ENCODE data around the gene BLVRB. TPM values are rescaled to one million over a fixed set of nuclear protein-coding genes. Genes with fewer than 3 reads are reported as not detected.

The BLVRB gene
- total RNA-seq, 4 donors from 2014 or later = 159 to 223 (median 194) TPM

DNA sequence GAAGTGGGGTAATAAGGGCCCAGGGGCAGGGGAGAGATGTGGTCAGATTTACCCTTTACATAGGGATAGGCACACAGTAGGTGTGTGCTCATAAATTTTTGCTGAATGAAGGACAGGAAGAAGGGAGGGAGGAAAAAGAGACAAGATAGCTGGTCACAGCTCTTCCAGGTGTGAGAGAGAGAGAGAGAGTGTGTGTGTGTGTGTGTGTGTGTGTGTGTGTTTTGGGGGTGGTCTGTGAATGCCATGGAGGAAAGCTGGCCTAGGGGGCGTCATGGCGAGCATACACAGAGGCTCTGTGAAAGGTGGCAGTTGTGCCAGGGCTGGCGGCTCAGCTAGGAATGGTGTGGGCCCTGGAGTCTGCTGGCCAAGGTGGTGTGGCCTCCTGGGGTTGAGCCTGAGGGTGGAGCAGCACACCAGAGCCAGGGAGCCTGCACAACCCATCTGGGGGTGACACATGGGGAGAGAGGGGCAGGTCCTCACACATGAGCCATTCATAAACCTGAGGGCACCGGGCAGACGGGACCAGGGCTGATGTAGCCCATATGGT lies 46.4 kb downstream of the BLVRB start:
- no peaks in the 10 kb centered on the region for H3K27me3 ChIP-seq
- intact Hi-C loops (cut with DNase I) = no loop called here
- no peak overlapping the region for H3K4me3 ChIP-seq
- TF ChIP-seq EP300 (IDR thresholded peaks at IDR 0.05) (no peak), POLR2A (IDR thresholded peaks at IDR 0.05; ENCODE audit: low read depth) (no peak), POLR2AphosphoS5 (IDR thresholded peaks at IDR 0.05) (no peak)
- TF ChIP-seq, protein P1, sequence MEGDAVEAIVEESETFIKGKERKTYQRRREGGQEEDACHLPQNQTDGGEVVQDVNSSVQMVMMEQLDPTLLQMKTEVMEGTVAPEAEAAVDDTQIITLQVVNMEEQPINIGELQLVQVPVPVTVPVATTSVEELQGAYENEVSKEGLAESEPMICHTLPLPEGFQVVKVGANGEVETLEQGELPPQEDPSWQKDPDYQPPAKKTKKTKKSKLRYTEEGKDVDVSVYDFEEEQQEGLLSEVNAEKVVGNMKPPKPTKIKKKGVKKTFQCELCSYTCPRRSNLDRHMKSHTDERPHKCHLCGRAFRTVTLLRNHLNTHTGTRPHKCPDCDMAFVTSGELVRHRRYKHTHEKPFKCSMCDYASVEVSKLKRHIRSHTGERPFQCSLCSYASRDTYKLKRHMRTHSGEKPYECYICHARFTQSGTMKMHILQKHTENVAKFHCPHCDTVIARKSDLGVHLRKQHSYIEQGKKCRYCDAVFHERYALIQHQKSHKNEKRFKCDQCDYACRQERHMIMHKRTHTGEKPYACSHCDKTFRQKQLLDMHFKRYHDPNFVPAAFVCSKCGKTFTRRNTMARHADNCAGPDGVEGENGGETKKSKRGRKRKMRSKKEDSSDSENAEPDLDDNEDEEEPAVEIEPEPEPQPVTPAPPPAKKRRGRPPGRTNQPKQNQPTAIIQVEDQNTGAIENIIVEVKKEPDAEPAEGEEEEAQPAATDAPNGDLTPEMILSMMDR (IDR thresholded peaks at IDR 0.05) = no peak
- H3K4me1 ChIP-seq = peaks cover 42 to 68% (median 52%) of the 10 kb centered on the region in 4 donors
- 77% methylated on average over 4 of the region's 5 CpGs for WGBS
- DNase-seq (ENCODE audit: extremely low spot score) = no peak
- H3K27ac ChIP-seq (replicated peaks in 1 of 4) = peak overlapping the region in 1 of 4 donors; percentile 2
- peaks cover 10 to 20% (median 13%) of the 10 kb centered on the region in 4 donors for H3K36me3 ChIP-seq
- H3K9me3 ChIP-seq = no peaks in the 10 kb centered on the region

DNA sequence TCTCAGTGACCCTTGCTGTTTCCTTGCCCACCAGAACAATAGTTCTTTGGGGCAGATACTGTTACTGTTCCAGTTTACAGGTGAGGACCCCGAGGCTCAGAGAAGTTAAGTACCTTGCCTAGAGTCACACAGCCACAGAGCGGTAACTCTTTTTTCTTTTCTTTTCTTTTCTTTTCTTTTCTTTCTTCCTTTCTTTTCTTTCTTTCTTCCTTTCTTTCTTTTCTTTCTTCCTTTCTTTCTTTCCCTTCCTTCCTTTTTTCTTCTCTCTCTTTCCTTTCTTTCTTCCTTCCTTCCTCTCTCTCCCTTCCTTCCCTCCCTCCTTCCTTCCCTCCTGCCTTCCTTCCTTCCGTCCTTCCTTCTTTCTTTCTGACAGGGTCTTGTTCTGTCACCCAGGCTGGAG lies 47.5 kb downstream of the BLVRB start:
- Histone ChIP-seq H3K4me1 (peaks cover 42 to 57% (median 49%) of the 10 kb centered on the region in 4 donors), H3K27ac (replicated peaks in 1 of 4) (peak overlapping the region; percentile 64 to 71 (median 70)), H3K9me3 (no peaks in the 10 kb centered on the region), H3K27me3 (no peaks in the 10 kb centered on the region), H3K36me3 (peaks cover 7 to 13% (median 9%) of the 10 kb centered on the region in 4 donors), H3K4me3 (no peak overlapping the region)
- DNase-seq (ENCODE audit: extremely low spot score) = no peak
- WGBS = 92% methylated on average over 3 of the region's 3 CpGs
- intact Hi-C loops (cut with DNase I) = no loop called here
- TF ChIP-seq EP300 (IDR thresholded peaks at IDR 0.05) (no peak), POLR2A (IDR thresholded peaks at IDR 0.05; ENCODE audit: low read depth) (no peak), POLR2AphosphoS5 (IDR thresholded peaks at IDR 0.05) (no peak)
- TF ChIP-seq, protein P1 (IDR thresholded peaks at IDR 0.05) = no peak

DNA sequence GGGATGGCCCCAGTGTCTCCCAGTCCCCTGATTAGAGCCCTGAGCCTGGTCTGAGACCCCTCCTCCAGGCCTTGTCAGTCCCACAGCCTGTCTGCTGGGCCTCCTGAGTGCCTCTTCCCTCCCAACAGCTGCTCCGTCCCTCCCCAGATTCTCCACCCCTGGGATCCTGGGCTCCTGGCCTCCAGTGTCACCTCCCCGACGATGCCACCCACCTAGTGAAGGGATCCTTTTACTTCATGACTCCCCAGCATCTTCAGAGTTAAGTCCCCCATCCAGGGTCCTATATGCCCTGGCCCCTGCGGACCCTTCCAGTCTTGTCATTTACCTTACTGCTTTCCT lies 47.9 kb downstream of the BLVRB start:
- DNase-seq (ENCODE audit: extremely low spot score) = no peak
- H3K27me3 ChIP-seq = no peaks in the 10 kb centered on the region
- intact Hi-C loops (cut with DNase I) = no loop called here
- H3K9me3 ChIP-seq = no peaks in the 10 kb centered on the region
- H3K4me3 ChIP-seq = no peak overlapping the region
- peaks cover 3 to 9% (median 5%) of the 10 kb centered on the region in 4 donors for H3K36me3 ChIP-seq
- H3K27ac ChIP-seq (replicated peaks in 1 of 4) = peak overlapping the region; percentile 64 to 71 (median 70)
- H3K4me1 ChIP-seq = peaks cover 42 to 55% (median 48%) of the 10 kb centered on the region in 4 donors
- TF ChIP-seq EP300 (IDR thresholded peaks at IDR 0.05) (no peak), POLR2AphosphoS5 (IDR thresholded peaks at IDR 0.05) (no peak)
- TF ChIP-seq, protein P1 (IDR thresholded peaks at IDR 0.05) = no peak
- whole genome bisulfite sequencing = 77% methylated on average over 4 of the region's 4 CpGs

DNA sequence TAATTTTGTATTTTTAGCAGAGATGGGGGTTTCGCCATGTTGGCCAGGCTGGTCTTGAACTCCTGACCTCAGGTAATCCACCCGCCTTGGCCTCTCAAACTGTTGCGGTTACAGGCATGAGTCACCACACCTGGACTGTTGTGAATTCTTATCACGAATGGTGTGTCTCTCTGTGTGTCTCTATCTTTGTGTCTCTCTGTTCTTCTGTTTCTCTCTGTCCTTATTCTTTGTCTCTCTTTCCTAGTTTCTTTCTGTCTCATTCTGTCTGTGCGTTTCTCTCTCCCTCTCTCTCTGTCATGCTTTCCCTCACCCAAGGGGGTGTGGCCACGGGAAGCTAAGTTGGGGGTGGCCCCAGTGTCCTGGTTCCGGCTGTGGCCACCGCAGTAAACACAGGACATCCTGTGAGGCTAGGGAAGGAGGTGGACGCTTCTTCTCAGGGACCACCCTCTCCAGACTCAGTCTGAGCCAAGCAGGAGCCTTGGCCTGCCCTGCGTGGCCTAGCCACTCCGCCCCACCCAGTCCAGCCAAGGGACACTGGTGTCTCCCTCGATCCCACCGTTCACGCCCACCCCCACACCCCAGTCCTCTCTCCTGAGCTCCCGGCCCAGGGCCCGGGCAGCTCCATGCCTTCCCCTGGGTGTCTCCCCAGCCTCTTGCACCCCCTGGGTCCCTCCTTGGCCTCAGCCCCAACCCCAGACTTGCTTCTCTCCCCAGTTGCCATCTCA lies 48.5 kb downstream of the BLVRB start:
- Histone ChIP-seq H3K9me3 (no peaks in the 10 kb centered on the region), H3K27ac (replicated peaks in 1 of 4) (peak overlapping the region; percentile 64 to 71 (median 70)), H3K36me3 (peaks cover 0 to 3% (median under 1%) of the 10 kb centered on the region in 4 donors), H3K27me3 (no peaks in the 10 kb centered on the region), H3K4me1 (peaks cover 42 to 55% (median 48%) of the 10 kb centered on the region in 4 donors), H3K4me3 (no peak overlapping the region)
- intact Hi-C loops (cut with DNase I) = no loop called here
- WGBS = 56% methylated on average over 13 of the region's 16 CpGs
- TF ChIP-seq POLR2AphosphoS5 (IDR thresholded peaks at IDR 0.05) (peak; percentile 77 to 84), POLR2A (IDR thresholded peaks at IDR 0.05; ENCODE audit: low read depth) (no peak), EP300 (IDR thresholded peaks at IDR 0.05) (no peak)
- TF ChIP-seq, protein P1 (IDR thresholded peaks at IDR 0.05) = no peak
- DNase-seq (ENCODE audit: extremely low spot score) = no peak

All from esophagus muscularis mucosa (tissue), 4 donors.